GM23248 (cell line): Measurements from ENCODE around the gene ANTKMT. TPM values are rescaled to one million over a fixed set of nuclear protein-coding genes. Genes with fewer than 3 reads are reported as not detected.

Source experiments
- DNase-seq: peaks from one replicate; pipeline ENCODE4 v3.0.0-alpha.2; 2015
- H2AFZ ChIP-seq: fragments of 200-600 bp; sonication (generic); 2 replicates; pipeline ENCODE4 v1.6.1; 2016; ENCODE audit warnings: antibody characterized with exemption
- H3F3A ChIP-seq: fragments of 200-600 bp; sonication (generic); 2 replicates; pipeline ENCODE4 v1.6.1; 2016; ENCODE audit warnings: mild to moderate bottlenecking, antibody characterized with exemption, mixed run types; ENCODE audit not compliant: insufficient read depth
- H3K27ac ChIP-seq: fragments of 200-600 bp; sonication (generic); 2 replicates; pipeline ENCODE4 v1.5.1; 2016; ENCODE audit warnings: mild to moderate bottlenecking
- H3K27me3 ChIP-seq: fragments of 200-600 bp; sonication (generic); replicated peaks from 2 replicates; pipeline ENCODE4 v1.6.1; 2016; ENCODE audit warnings: mild to moderate bottlenecking; ENCODE audit not compliant: insufficient read depth
- H3K36me3 ChIP-seq: fragments of 200-600 bp; sonication (generic); 2 replicates; pipeline ENCODE4 v1.6.1; 2016; ENCODE audit warnings: low read depth, mild to moderate bottlenecking
- H3K4me1 ChIP-seq: fragments of 200-600 bp; sonication (generic); 2 replicates; pipeline ENCODE4 v1.6.1; 2016; ENCODE audit warnings: mild to moderate bottlenecking; ENCODE audit not compliant: insufficient read depth
- H3K4me2 ChIP-seq: fragments of 200-600 bp; sonication (generic); one replicate; pipeline ENCODE4 v1.6.1; 2016; ENCODE audit warnings: mild to moderate bottlenecking; ENCODE audit not compliant: unreplicated experiment
- H3K4me3 ChIP-seq: fragments of 200-600 bp; sonication (generic); 2 replicates; pipeline ENCODE4 v1.5.1; 2016; ENCODE audit warnings: mild to moderate bottlenecking
- H3K79me2 ChIP-seq: fragments of 200-600 bp; sonication (generic); 2 replicates; pipeline ENCODE4 v1.6.1; 2016; ENCODE audit warnings: mild to moderate bottlenecking; ENCODE audit not compliant: insufficient read depth
- H3K9ac ChIP-seq: fragments of 200-600 bp; sonication (generic); 2 replicates; pipeline ENCODE4 v1.6.1; 2016; ENCODE audit warnings: mild to moderate bottlenecking
- H3K9me2 ChIP-seq: fragments of 200-600 bp; sonication (generic); 2 replicates; pipeline ENCODE4 v1.6.1; 2016; ENCODE audit warnings: mixed run types, mild to moderate bottlenecking, moderate library complexity; ENCODE audit not compliant: insufficient read depth
- H3K9me3 ChIP-seq: fragments of 200-600 bp; sonication (generic); one replicate; pipeline ENCODE4 v1.6.1; 2017; ENCODE audit warnings: low read depth
- H4K20me1 ChIP-seq: fragments of 200-600 bp; sonication (generic); 2 replicates; pipeline ENCODE4 v1.6.0; 2016; ENCODE audit not compliant: insufficient read depth
- EZH2 ChIP-seq: fragments of 200-600 bp; sonication (generic); IDR thresholded peaks from 2 replicates; pipeline ENCODE4 v1.6.1; 2018; ENCODE audit warnings: antibody characterized with exemption, mild to moderate bottlenecking; ENCODE audit not compliant: insufficient read depth, poor library complexity, severe bottlenecking
- EZH2phosphoT487 ChIP-seq: fragments of 200-600 bp; sonication (generic); IDR thresholded peaks from 2 replicates; pipeline ENCODE4 v1.6.1; 2018; ENCODE audit warnings: antibody characterized with exemption, moderate library complexity, mild to moderate bottlenecking, low read depth; ENCODE audit not compliant: insufficient read depth
- WGBS, 2 experiments: methylation state at CpG; one replicate each; pipeline ENCODE4 v1.1.6; 2015 to 2017; ENCODE audit warnings: low lambda C conversion rate in 2 of 2, low coverage in 1 of 2; ENCODE audit errors: missing lambda C conversion rate in 2 of 2; 5-methylcytosine and 5-hydroxymethylcytosine counted together
- in situ Hi-C: fragments of 300-500 bp; cut with MboI; formaldehyde crosslinking; loops from 2 replicates; pipeline ENCODE4 v1.15.0; 2020
- polyA plus RNA-seq: library from polyadenylated mRNA; unstranded; fragments of >200 nt; fragmentation: Nextera tagmentation; extraction: Ambion mirVana; gene quantifications from 2 replicates; pipeline ENCODE4 v1.2.1, GENCODE V29; 2016
- total RNA-seq: library from RNA; depleted of rRNA; stranded (reverse); fragments of >200 nt; shearing (Covaris generic); gene quantifications from 2 replicates; pipeline ENCODE4 v1.2.3, GENCODE V29; 2014

ANTKMT gene
- total and polyA plus RNA-seq, 2 experiments from 2014 or later, result 33.5 to 34.8 TPM

- peaks cover 34% of the 10 kb centered on the region for H3K79me2 ChIP-seq
- no peaks in the 10 kb centered on the region for H3K27me3 ChIP-seq
- H2AFZ ChIP-seq, result 0 out of 2 replicates have a peak overlapping the region, but pooled peaks have one; percentile 62
- H3K27ac ChIP-seq, result peak overlapping the region; percentile 63
- H3K9me3 ChIP-seq, result no peaks in the 10 kb centered on the region
- 0 to 1% methylated on average over 29 to 32 of the region's 38 CpGs for WGBS, 2 experiments
- in situ Hi-C loops, result no loop called here
- peaks cover 11% of the 10 kb centered on the region; the same call in 1 of the 2 replicates for H3K36me3 ChIP-seq
- no peak for DNase-seq
- no peaks in the 10 kb centered on the region for H4K20me1 ChIP-seq
- peaks cover 15% of the 10 kb centered on the region; the same call in 1 of the 2 replicates for H3F3A ChIP-seq
- peaks cover 15% of the 10 kb centered on the region for H3K4me1 ChIP-seq
- no peaks in the 10 kb centered on the region for H3K9me2 ChIP-seq
- H3K4me3 ChIP-seq, result peak overlapping the region; percentile 77
- H3K4me2 ChIP-seq, result peak overlapping the region; percentile 94
- peak overlapping the region; percentile 85 for H3K9ac ChIP-seq
- TF ChIP-seq EZH2 (no peak), EZH2phosphoT487 (no peak)
Measured at GRCh38 chr16:680625-680945, 40.4 kb upstream of the ANTKMT start.

DNA sequence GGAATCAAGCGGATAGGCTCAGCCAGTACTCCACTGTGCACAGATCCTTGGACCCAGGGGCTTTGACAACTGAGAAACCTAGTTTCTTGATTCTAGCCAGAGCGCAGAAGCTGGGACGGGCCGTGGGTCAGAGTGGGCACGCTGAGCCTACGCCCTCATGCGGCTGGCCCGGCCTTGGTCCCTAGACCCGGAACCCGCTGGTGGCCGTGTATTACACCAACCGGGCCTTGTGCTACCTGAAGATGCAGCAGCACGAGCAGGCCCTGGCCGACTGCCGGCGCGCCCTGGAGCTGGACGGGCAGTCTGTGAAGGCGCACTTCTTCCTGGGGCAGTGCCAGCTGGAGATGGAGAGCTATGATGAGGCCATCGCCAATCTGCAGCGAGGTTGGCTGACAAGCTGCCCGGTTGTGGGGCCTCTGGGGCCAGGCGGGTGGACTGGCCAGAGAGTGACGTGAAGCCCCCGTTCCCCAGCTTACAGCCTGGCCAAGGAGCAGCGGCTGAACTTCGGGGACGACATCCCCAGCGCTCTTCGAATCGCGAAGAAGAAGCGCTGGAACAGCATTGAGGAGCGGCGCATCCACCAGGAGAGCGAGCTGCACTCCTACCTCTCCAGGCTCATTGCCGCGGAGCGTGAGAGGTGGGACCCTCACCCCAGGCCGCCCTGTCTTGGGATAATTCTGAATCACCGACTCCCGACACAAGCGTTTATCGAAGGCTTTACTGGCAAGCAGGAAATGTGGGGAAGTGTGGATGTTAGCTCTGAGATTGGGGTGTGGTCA lies 39.8 kb upstream of the ANTKMT start:
- WGBS, 2 experiments, result 42 to 44% methylated on average over 43 to 44 of the region's 44 CpGs
- peak; percentile 88 for DNase-seq
- peaks cover 40% of the 10 kb centered on the region for H3K79me2 ChIP-seq

DNA sequence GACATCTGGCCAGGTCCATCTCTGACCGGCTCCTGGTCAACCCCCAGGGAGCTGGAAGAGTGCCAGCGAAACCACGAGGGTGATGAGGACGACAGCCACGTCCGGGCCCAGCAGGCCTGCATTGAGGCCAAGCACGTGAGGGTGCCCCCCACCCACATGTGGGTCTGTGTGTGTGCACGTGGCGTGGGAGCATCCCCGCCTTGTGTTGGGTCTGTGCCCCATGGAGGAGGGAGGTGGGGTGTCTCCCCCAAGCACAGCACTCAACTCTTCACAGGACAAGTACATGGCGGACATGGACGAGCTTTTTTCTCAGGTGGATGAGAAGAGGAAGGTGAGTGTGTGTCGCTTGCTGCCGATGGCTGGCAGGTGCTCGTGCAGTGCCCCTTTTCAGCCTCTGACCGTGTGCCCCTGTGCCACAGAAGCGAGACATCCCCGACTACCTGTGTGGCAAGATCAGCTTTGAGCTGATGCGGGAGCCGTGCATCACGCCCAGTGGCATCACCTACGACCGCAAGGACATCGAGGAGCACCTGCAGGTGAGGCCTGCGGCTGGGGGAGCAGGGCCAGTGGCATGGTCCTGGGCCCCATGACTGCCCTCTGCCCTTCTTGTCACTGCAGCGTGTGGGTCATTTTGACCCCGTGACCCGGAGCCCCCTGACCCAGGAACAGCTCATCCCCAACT lies 39.1 kb upstream of the ANTKMT start:
- in situ Hi-C loops, result no loop called here
- Histone ChIP-seq H3K4me3 (peak overlapping the region; percentile 77), H3K4me1 (peaks cover 15% of the 10 kb centered on the region), H3K27ac (peak overlapping the region; percentile 63; the same call in 1 of the 2 replicates), H4K20me1 (no peaks in the 10 kb centered on the region), H3K4me2 (peak overlapping the region; percentile 94), H3K9ac (peak overlapping the region; percentile 85), H3K27me3 (no peaks in the 10 kb centered on the region), H3F3A (peaks cover 15% of the 10 kb centered on the region; the same call in 1 of the 2 replicates), H3K9me3 (no peaks in the 10 kb centered on the region), H3K79me2 (peaks cover 45% of the 10 kb centered on the region), H3K36me3 (peaks cover 11% of the 10 kb centered on the region; the same call in 1 of the 2 replicates), H3K9me2 (no peaks in the 10 kb centered on the region), H2AFZ (no peak overlapping the region)
- no peak for DNase-seq
- TF ChIP-seq EZH2 (no peak), EZH2phosphoT487 (no peak)
- 68 to 74% methylated on average over 28 of the region's 28 CpGs for WGBS, 2 experiments

More for the DNA sequence above, 39.8 kb upstream of the ANTKMT start:
- Histone ChIP-seq H3K4me2 (peak overlapping the region; percentile 94), H3K9me2 (no peaks in the 10 kb centered on the region), H4K20me1 (no peaks in the 10 kb centered on the region), H3K36me3 (peaks cover 11% of the 10 kb centered on the region; the same call in 1 of the 2 replicates), H3K9ac (peak overlapping the region; percentile 85), H3K27ac (peak overlapping the region; percentile 63), H3K4me3 (peak overlapping the region; percentile 77), H3K9me3 (no peaks in the 10 kb centered on the region), H3K27me3 (no peaks in the 10 kb centered on the region), H3K4me1 (peaks cover 15% of the 10 kb centered on the region), H2AFZ (no peak overlapping the region), H3F3A (peaks cover 15% of the 10 kb centered on the region; the same call in 1 of the 2 replicates)
- in situ Hi-C loops, result no loop called here
- TF ChIP-seq EZH2phosphoT487 (no peak), EZH2 (no peak)

DNA sequence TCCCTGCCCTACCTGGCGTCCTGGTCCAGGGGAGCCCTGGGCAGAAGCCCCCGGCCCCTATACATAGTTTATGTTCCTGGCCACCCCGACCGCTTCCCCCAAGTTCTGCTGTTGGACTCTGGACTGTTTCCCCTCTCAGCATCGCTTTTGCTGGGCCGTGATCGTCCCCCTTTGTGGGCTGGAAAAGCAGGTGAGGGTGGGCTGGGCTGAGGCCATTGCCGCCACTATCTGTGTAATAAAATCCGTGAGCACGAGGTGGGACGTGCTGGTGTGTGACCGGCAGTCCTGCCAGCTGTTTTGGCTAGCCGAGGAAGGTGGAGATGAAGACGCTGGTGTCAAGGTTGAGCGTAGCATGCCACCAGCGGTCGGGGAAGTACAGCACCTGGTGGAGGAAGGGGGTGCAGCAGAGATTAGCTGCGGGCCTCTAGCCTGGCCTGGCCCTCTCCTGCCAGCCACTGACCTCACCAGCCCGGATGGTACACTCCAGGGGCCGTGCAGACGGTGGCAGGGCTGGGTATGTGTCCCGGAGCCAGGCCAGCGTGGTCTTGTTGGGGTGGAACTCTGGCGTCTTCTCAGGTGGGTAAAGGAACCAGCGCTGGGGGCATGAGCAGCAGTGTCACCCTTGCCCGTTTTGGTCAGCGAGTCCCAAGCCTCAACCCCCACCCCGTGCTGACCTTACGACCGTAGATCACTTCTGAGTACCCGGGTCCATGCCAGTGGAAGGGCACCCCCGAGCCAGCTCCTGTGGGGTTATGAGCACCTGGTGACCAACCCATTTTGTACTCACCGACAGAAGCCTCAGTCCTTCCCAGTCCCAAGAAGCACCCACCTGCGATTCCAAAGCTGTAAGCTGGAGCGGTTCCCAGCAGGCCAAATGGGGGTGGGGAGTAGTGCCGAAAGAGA lies 38.2 kb upstream of the ANTKMT start:
- H3K4me3 ChIP-seq, result peak overlapping the region; percentile 70
- peak overlapping the region; percentile 68 for H3K9ac ChIP-seq
- no peaks in the 10 kb centered on the region for H3K9me2 ChIP-seq
- peaks cover 15% of the 10 kb centered on the region; the same call in 1 of the 2 replicates for H3F3A ChIP-seq
- DNase-seq, result no peak
- in situ Hi-C loops, result no loop called here
- no peaks in the 10 kb centered on the region for H4K20me1 ChIP-seq
- peak overlapping the region; percentile 73 for H3K4me2 ChIP-seq
- H3K9me3 ChIP-seq, result no peaks in the 10 kb centered on the region
- 81 to 83% methylated on average over 36 of the region's 36 CpGs for WGBS, 2 experiments
- peaks cover 45% of the 10 kb centered on the region for H3K79me2 ChIP-seq
- peaks cover 11% of the 10 kb centered on the region; the same call in 1 of the 2 replicates for H3K36me3 ChIP-seq
- H3K27ac ChIP-seq, result no peak overlapping the region
- no peak overlapping the region for H2AFZ ChIP-seq
- TF ChIP-seq EZH2phosphoT487, result no peak
- TF ChIP-seq EZH2, result no peak
- H3K27me3 ChIP-seq, result no peaks in the 10 kb centered on the region
- H3K4me1 ChIP-seq, result peaks cover 15% of the 10 kb centered on the region
